Measurements from ENCODE around the gene PRSS27.

GRCh38 chr16:2711370-2712062, 8.5 kb downstream of the PRSS27 start:
- TF ChIP-seq CTCF (conservative IDR thresholded peaks at IDR 0.05) (no peak), EZH2 (IDR thresholded peaks at IDR 0.05; ENCODE audit: low read depth) (no peak)

All from PC-9 (cell line).